Mammary epithelial cell (primary cell): ENCODE data around the gene UACA.

Source experiments
- CTCF ChIP-seq, 2 donors: IDR thresholded peaks in 1 of 2; conservative IDR thresholded peaks in 1 of 2; 2 replicates each; pipeline ENCODE4 v1.5.1; 2011 to 2012; ENCODE audit warnings: inconsistent platforms in 2 of 2, low read length in 2 of 2, mild to moderate bottlenecking in 2 of 2, control low read depth in 1 of 2, low read depth in 1 of 2; ENCODE audit not compliant: insufficient read depth in 1 of 2; ENCODE audit errors: extremely low read depth in 1 of 2
- EZH2 ChIP-seq: IDR thresholded peaks from 2 replicates; pipeline ENCODE4 v1.6.1; 2012; ENCODE audit warnings: low read length, inconsistent platforms, borderline replicate concordance

- TF ChIP-seq CTCF (conservative IDR thresholded peaks at IDR 0.05 in 1 of 2, IDR thresholded peaks at IDR 0.05 in 1 of 2; ENCODE audit: extremely low read depth in 1 of 2, insufficient read depth in 1 of 2, low read depth in 1 of 2, low read length in 2 of 2) (no peak), EZH2 (no peak)
These were observed 91.3 kb downstream of the UACA start for GRCh38 chr15:70672081-70672480.
